Effector memory CD4-positive, alpha-beta T cell (primary cell): ENCODE data around the gene MYO16.

Source experiments
- DNase-seq, 3 donors: peaks; one replicate each; pipeline ENCODE4 v3.0.0-alpha.2; 2020
- H3K27ac ChIP-seq: 2 replicates; pipeline ENCODE4 v1.7.0; 2013; ENCODE audit warnings: mild to moderate bottlenecking, low read length, moderate library complexity; ENCODE audit not compliant: insufficient read depth, poor library complexity, severe bottlenecking
- H3K27me3 ChIP-seq: replicated peaks from 2 replicates; pipeline ENCODE4 v1.7.0; 2013; ENCODE audit warnings: mild to moderate bottlenecking, low read length; ENCODE audit not compliant: insufficient read depth, control insufficient read depth, poor library complexity, severe bottlenecking
- H3K36me3 ChIP-seq: 2 replicates; pipeline ENCODE4 v1.7.0; 2013; ENCODE audit warnings: mild to moderate bottlenecking, low read length, moderate library complexity; ENCODE audit not compliant: control insufficient read depth, insufficient read depth
- H3K4me1 ChIP-seq: 2 replicates; pipeline ENCODE4 v1.7.0; 2013; ENCODE audit warnings: low read length, mild to moderate bottlenecking; ENCODE audit not compliant: control insufficient read depth, insufficient read depth, poor library complexity, severe bottlenecking
- H3K4me3 ChIP-seq: 2 replicates; pipeline ENCODE4 v1.7.0; 2013; ENCODE audit warnings: low read length, low read depth, mild to moderate bottlenecking; ENCODE audit not compliant: insufficient read depth, poor library complexity, severe bottlenecking
- H3K9me3 ChIP-seq: 2 replicates; pipeline ENCODE4 v1.7.0; 2013; ENCODE audit warnings: mild to moderate bottlenecking, low read length, moderate library complexity; ENCODE audit not compliant: control insufficient read depth

MYO16 gene

GRCh38 chr13:108618233-108618632 is 11.2 kb upstream of the MYO16 start:
- no peak overlapping the region for H3K4me3 ChIP-seq

GRCh38 chr13:108621462-108621861 is 7.9 kb upstream of the MYO16 start:
- DNase-seq = no peak
- no peaks in the 10 kb centered on the region for H3K4me1 ChIP-seq
- H3K27ac ChIP-seq = no peak overlapping the region
- H3K9me3 ChIP-seq = no peaks in the 10 kb centered on the region
- H3K4me3 ChIP-seq = no peak overlapping the region
- H3K27me3 ChIP-seq = no peaks in the 10 kb centered on the region
- no peaks in the 10 kb centered on the region for H3K36me3 ChIP-seq

More at GRCh38 chr13:108618233-108618632, 11.2 kb upstream of the MYO16 start:
- Histone ChIP-seq H3K36me3 (no peaks in the 10 kb centered on the region), H3K4me1 (no peaks in the 10 kb centered on the region), H3K27ac (no peak overlapping the region), H3K27me3 (no peaks in the 10 kb centered on the region), H3K9me3 (no peaks in the 10 kb centered on the region)
- DNase-seq = no peak

GRCh38 chr13:108624108-108624507 is 5.3 kb upstream of the MYO16 start:
- Histone ChIP-seq H3K27ac (no peak overlapping the region), H3K36me3 (no peaks in the 10 kb centered on the region), H3K4me1 (no peaks in the 10 kb centered on the region), H3K9me3 (no peaks in the 10 kb centered on the region), H3K27me3 (no peaks in the 10 kb centered on the region), H3K4me3 (no peak overlapping the region)
- no peak for DNase-seq

GRCh38 chr13:108624979-108625378 is 4.4 kb upstream of the MYO16 start:
- DNase-seq = no peak
- H3K27me3 ChIP-seq = no peaks in the 10 kb centered on the region
- H3K4me1 ChIP-seq = no peaks in the 10 kb centered on the region
- H3K4me3 ChIP-seq = no peak overlapping the region
- H3K36me3 ChIP-seq = no peaks in the 10 kb centered on the region
- H3K9me3 ChIP-seq = no peaks in the 10 kb centered on the region
- no peak overlapping the region for H3K27ac ChIP-seq

- no peaks in the 10 kb centered on the region for H3K4me1 ChIP-seq
- H3K36me3 ChIP-seq = no peaks in the 10 kb centered on the region
- DNase-seq = no peak
- H3K4me3 ChIP-seq = no peak overlapping the region
- no peak overlapping the region for H3K27ac ChIP-seq
- no peaks in the 10 kb centered on the region for H3K9me3 ChIP-seq
- H3K27me3 ChIP-seq = no peaks in the 10 kb centered on the region
Observed at GRCh38 chr13:108629988-108630387, 577 bp downstream of the MYO16 start.

GRCh38 chr13:108632649-108633167 is 3.3 kb downstream of the MYO16 start:
- no peaks in the 10 kb centered on the region for H3K27me3 ChIP-seq
- no peak overlapping the region for H3K27ac ChIP-seq
- H3K4me3 ChIP-seq = no peak overlapping the region
- no peak for DNase-seq
- H3K4me1 ChIP-seq = no peaks in the 10 kb centered on the region
- H3K36me3 ChIP-seq = no peaks in the 10 kb centered on the region
- no peaks in the 10 kb centered on the region for H3K9me3 ChIP-seq

- Histone ChIP-seq H3K4me1 (no peaks in the 10 kb centered on the region), H3K9me3 (no peaks in the 10 kb centered on the region), H3K36me3 (no peaks in the 10 kb centered on the region), H3K4me3 (no peak overlapping the region), H3K27me3 (no peaks in the 10 kb centered on the region), H3K27ac (no peak overlapping the region)
- no peak for DNase-seq
Observed at GRCh38 chr13:108638901-108639300, 9.5 kb downstream of the MYO16 start.

GRCh38 chr13:108643646-108644353 is 14.4 kb downstream of the MYO16 start:
- H3K27ac ChIP-seq = no peak overlapping the region
- H3K4me1 ChIP-seq = no peaks in the 10 kb centered on the region
- H3K27me3 ChIP-seq = no peaks in the 10 kb centered on the region
- no peak overlapping the region for H3K4me3 ChIP-seq
- no peaks in the 10 kb centered on the region for H3K36me3 ChIP-seq
- H3K9me3 ChIP-seq = no peaks in the 10 kb centered on the region
- no peak for DNase-seq

- no peaks in the 10 kb centered on the region for H3K36me3 ChIP-seq
- DNase-seq = no peak
- no peak overlapping the region for H3K4me3 ChIP-seq
- H3K4me1 ChIP-seq = no peaks in the 10 kb centered on the region
- no peaks in the 10 kb centered on the region for H3K9me3 ChIP-seq
- H3K27me3 ChIP-seq = no peaks in the 10 kb centered on the region
- no peak overlapping the region for H3K27ac ChIP-seq
Observed at GRCh38 chr13:108645376-108645775, 16.0 kb downstream of the MYO16 start.

GRCh38 chr13:108650271-108650670 is 20.9 kb downstream of the MYO16 start:
- Histone ChIP-seq H3K4me1 (no peaks in the 10 kb centered on the region), H3K4me3 (no peak overlapping the region), H3K27ac (no peak overlapping the region), H3K36me3 (no peaks in the 10 kb centered on the region), H3K9me3 (no peaks in the 10 kb centered on the region), H3K27me3 (no peaks in the 10 kb centered on the region)
- DNase-seq = no peak
